HG02610 (cell line): Measurements from ENCODE around the gene DYNC1H1.
"Not testable (repeated sequence)": the region's sequence is repeated elsewhere in the genome, so short reads cannot be mapped to it uniquely, and the experiment has no call there.

Experiments used
- ATAC-seq: cut with Tn5 transposase; IDR thresholded peaks from one replicate; pipeline ENCODE4 v1.9.1; 2021; ENCODE audit warnings: mild to moderate bottlenecking, moderate library complexity; ENCODE audit not compliant: unreplicated experiment

The DYNC1H1 gene

GRCh38 chr14:101963052-101963451 is 1.3 kb upstream of the DYNC1H1 start:
- no peak for ATAC-seq

DNA sequence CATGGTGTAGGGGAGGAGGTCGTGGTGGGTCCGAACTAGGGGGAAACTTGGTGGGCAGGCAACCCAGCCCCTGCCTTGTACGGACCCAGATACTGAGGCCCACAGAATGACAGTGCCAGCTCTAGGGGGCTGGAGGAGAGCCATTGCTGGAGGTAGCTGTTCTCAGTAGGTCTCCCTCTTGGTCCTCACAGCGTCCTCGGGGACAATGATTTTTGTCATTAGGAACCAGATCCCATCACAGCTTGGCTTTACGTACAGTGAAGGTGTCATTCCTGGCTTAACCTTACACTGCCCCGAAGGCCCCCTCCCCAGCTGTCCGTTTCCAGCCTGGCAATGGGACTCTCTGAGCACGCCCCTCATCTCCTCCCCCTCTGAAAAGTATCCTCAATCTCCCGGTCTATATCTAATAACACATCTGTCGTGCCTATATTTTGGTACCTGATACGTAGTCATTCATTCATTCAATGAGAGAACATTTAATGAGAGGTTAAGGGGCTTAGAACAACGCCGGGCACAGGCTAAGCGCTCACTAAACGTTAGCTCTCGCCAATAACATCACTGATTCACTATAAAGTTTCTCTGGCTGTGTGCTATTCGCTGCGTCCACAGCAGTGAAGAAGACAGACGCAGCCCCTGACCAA is 597 bp upstream of the DYNC1H1 start:
- ATAC-seq = no peak

DNA sequence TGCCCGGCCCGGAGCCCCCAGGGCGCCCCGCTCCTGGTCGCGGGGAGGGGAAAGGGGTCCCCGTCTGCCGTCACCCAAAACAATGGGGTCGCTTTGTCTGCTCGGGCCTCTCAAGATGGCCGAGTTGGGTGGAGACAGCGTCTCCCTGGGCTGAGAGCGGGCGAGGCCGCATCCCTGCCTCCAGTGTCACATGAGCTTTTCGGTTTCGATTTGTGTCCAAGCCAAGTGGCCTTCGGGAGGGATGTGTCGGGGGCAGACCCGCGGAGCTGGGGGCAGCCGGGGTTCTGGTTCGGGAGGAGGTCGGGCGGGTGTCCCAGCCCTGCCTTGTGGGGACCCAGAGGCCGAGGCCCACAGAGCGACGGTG is 790 bp downstream of the DYNC1H1 start:
- ATAC-seq = peak; percentile 42

- ATAC-seq = no peak
Measured at GRCh38 chr14:101965770-101966722, 1.7 kb downstream of the DYNC1H1 start.

DNA sequence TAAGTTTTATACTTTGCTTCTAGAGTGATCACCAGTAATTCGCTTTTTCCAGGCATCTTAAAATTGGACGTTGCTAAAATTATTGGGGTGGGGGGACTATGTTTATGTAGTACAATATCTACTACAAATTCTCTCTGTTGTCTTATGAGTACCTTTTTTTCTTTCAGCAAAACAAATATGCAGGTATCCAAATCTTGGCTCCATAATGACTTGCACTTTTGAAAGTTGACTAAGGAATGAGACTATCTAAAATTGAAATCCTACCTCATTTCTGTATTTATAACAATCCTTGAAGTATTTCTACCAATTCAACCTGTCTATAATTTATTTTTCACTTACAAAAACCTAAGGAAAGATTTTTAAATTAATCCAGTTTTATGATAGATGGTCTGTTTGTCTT is 2.4 kb downstream of the DYNC1H1 start:
- ATAC-seq = no peak

- ATAC-seq = no peak
Measured at GRCh38 chr14:101968186-101968585, 3.8 kb downstream of the DYNC1H1 start.

- no peak for ATAC-seq
Measured at GRCh38 chr14:101969481-101969880, 5.1 kb downstream of the DYNC1H1 start.

DNA sequence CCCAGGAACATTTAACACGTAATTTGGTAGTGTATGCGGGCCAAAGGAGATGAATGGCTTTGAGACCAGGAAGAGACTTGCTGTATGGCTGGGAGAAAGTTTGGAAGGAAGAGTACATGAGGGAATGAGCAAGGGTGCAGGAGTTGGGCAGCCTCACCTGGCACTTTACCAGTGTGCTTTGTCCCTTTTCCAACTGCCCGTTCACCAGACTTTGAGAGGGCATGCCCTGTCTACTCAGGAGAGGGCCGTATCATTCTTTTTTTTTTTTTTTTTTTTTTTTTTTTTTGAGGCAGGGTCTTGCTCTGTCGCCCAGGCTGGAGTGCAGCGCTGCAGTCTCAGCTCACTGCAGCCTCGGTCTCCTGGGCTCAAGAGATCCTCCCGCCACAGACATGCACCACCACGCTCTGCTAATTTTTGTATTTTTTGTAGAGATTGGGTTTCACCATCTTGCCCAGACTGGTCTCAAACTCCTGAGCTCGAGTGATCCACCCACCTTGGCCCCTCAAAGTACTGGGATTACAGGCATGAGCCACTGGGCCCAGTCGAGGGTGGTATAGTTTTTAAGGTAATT is 6.5 kb downstream of the DYNC1H1 start:
- ATAC-seq = no peak

DNA sequence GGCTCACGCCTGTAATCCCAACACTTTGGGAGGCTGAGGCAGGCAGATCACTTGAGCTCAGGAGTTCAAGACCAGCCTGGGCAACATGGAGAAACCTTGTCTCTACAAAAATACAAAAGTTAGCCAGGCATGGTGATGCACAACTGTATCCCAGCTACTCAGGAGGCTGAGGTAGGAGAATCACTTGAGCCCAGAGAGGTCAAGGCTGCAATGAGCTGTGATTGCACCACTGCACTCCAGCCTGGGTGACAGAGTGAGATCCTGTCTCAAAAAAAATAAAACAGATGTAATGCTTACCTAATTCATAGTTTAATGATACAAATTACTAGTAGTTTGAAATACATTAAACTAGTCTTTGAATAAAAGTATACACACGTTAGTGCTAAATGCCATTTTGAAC is 7.1 kb downstream of the DYNC1H1 start:
- ATAC-seq = not testable (repeated sequence)

DNA sequence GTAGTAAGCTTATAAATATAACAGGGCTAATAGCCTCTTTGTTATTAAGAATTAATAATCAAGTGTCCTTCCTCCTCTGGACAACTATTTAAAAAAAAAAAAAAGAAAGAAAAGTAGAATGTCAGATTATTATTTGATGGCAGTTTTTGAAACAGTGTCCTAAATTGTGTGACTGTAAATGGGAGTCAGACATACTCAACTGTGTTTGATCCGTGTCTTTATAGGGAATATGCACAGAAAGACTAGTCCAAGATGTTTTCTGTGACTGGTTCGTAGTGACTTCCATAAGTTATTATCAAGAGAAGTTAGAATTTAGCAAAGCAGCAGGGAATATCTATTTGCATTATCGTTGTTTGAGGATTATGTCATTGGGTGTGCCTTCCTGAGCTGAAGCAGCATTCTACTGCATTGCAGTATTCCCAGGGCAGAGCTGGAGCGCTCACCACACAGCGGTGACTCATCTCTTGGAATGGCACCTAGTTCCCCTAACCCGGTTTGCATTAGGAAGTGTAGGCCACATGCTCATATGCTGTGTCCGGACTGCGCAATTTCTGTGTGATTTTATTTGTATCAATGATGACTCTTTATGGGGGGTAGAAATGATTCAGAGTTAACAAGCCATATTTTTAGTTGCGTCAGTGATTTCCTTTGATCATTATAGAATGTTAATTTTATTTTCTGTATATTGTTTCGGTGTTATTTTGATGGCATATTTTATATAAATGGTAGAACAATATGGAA is 7.9 kb downstream of the DYNC1H1 start:
- no peak for ATAC-seq

DNA sequence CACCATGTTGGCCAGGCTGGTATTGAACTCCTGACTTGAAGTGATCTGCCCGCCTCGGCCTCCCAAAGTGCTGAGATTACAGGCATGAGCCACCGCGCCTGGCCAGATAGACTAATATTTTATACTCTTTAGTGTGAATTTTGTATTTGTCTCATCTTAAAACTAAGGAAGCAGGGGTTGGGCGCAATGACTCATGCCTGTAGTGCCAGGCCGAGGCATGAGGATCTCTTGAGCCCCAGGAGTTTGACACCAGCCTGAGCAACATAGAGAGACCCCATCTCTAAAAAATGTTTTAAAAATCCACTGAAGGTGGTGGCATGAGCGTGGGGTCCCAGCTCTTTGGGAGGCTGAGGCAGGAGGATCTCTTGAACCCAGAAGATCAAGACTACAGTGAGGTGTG is 9.0 kb downstream of the DYNC1H1 start:
- ATAC-seq = no peak

DNA sequence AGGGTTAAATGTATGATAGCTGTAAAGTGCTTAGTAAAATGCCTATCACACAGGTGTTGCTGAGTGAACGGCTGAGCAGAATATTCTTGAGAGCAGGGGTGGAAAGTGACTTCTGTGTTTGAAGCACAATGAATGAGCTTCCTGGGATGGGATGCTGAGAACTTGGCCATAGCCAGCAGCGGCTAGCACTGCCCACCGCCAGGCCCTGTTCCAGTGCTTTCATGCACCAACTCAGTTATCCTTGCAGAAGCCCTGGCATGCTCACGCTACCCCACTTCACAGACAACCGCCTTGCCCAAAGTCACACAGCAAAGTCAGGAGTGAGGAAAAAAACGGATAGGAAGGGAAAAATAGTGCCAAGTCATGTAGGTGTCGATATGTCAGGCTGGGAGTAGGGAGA is 10.9 kb downstream of the DYNC1H1 start:
- ATAC-seq = no peak

DNA sequence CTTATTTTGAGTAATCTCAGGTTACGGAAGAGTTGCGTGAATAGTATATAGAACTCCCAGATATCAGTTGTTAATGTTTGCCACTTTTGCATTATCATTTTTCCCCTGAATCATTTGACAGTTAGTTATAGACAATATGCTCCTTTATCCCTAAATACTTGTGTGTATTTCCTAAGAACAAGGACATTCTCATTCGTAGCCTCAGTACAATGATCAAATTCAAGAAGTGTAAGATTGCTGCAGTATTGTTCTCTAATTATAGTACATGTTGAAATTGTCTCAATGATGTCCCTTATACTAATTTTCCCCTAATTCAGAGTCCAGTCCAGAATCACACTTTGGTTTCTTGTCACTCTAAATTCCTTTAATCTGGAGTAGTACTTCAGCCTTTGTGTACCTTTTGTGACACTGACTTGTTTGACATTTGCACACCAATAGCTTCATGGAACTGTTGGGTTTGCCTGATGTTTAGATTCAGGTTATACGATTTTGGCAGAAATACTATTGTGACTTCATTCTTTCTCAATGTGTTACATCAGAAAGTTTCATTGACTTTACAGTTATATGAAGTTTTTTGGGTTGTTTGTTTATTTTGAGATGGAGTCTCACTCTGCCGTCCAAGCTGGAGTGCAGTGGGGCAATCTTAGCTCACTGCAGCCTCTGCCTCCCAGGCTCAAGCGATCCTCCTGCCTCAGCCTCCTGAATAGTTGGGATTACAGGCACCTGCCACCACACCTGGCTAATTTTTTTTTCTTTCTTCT is 13.1 kb downstream of the DYNC1H1 start:
- no peak for ATAC-seq

- ATAC-seq = no peak
Measured at GRCh38 chr14:101979666-101980065, 15.3 kb downstream of the DYNC1H1 start.

DNA sequence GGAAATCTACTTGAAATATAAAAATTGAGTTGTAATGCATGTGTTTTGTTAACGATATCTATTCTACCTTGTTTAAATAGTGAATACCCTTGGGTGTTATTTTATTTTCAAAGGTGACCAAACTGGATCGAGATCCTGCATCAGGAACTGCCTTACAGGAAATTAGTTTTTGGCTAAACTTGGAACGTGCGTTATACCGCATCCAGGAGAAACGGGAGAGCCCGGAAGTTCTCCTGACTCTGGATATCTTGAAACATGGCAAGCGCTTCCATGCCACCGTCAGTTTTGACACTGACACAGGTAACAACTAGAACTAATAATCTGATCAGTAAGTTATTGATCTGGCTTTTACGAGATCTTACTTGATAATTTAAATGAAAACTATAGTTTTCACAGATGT is 15.9 kb downstream of the DYNC1H1 start:
- no peak for ATAC-seq

- ATAC-seq = peak; percentile 89
Measured at GRCh38 chr14:101980700-101981099, 16.3 kb downstream of the DYNC1H1 start.

DNA sequence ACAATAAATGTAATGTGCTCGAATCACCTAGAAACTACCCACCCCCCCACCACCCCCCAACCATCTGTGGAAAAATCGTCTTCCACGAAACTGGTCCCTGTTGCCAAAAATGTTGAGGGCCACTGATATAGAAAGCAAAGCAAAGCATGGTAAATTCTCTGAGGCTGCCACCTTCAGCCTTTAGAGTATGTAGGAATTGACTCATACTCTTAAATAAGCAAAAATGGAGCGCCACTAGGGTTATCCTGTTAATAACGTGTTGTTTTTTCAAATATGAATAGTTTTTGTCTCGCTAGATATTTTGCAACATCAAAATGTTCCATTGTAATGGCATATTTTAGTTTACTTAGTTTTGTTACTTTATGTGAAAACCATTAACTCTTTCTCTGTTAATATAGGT is 18.2 kb downstream of the DYNC1H1 start:
- ATAC-seq = no peak

GRCh38 chr14:101984831-101985230 is 20.5 kb downstream of the DYNC1H1 start:
- ATAC-seq = not testable (repeated sequence)

DNA sequence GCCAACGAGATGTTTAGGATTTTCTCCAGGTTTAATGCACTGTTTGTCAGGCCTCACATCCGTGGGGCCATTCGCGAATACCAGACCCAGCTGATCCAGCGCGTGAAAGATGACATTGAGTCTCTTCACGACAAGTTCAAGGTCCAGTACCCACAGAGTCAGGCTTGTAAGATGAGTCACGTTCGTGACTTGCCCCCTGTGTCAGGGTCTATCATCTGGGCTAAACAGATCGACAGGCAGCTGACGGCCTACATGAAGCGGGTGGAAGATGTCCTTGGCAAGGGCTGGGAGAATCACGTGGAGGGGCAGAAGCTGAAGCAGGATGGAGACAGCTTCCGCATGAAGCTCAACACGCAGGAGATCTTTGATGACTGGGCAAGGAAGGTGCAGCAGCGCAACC is 21.6 kb downstream of the DYNC1H1 start:
- no peak for ATAC-seq

- ATAC-seq = no peak
Measured at GRCh38 chr14:101986953-101987352, 22.6 kb downstream of the DYNC1H1 start.

GRCh38 chr14:101988377-101988776 is 24.0 kb downstream of the DYNC1H1 start:
- ATAC-seq = no peak
